Vagina (tissue), 2 donors: ENCODE data around the gene AMH.

ENCODE experiments used
- POLR2A ChIP-seq, 2 donors: fragments of 450-650 bp; IDR thresholded peaks; one replicate each; pipeline ENCODE4 v1.6.1; 2017; ENCODE audit warnings: antibody characterized with exemption in 2 of 2, mild to moderate bottlenecking in 2 of 2, moderate library complexity in 2 of 2
- POLR2AphosphoS5 ChIP-seq, 2 donors: sonication (generic); formaldehyde crosslinking; IDR thresholded peaks; one replicate each; pipeline ENCODE4 v1.9.0; 2017; ENCODE audit warnings: antibody characterized with exemption in 2 of 2, mild to moderate bottlenecking in 2 of 2, low read depth in 1 of 2; ENCODE audit not compliant: insufficient read depth in 1 of 2
- TF ChIP-seq, protein P1 (sequence below), 3 experiments: fragments of 450-650 bp in 2 of 3; fragments of 200-600 bp in 1 of 3; sonication (generic) in 1 of 3; IDR thresholded peaks; one replicate each; pipeline ENCODE4 v1.5.1; 2017 to 2019; ENCODE audit warnings: antibody characterized with exemption in 3 of 3, mild to moderate bottlenecking in 2 of 3, moderate library complexity in 2 of 3

DNA sequence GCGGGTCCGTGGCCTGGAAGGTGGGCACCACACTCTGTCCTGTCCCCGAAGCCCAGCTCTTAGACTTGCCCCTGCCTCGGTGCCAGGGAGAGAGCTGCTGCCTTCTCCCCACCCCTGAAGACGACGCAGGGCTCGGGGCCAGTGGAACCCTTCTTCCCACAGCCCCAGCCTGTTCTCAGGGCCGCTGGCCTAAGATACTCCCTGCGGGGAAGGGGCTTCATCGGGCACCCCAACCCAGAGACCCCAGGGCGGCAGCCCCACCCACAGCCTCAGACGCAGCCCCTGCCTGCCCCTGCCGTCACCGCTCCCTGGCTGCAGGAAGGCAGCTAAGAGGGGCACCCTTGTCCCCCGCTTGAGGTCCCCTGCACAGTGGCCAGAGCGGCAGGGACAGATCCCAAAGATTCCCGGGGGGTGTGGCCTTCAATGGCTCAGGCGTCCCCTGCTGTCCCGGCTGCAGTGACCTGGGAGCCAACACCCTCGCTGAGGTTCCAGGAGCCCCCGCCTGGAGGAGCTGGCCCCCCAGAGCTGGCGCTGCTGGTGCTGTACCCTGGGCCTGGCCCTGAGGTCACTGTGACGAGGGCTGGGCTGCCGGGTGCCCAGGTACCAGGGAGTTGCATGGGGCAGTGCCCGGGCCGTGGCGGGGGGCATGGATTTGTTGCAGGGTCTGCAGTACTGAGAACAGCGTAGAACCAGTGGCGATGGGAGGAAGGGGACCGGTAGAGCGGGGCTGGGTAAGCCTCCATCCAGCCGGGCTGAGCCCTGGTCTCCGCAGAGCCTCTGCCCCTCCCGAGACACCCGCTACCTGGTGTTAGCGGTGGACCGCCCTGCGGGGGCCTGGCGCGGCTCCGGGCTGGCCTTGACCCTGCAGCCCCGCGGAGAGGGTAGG, 1.0 kb downstream of the AMH start:
- TF ChIP-seq, protein P1, sequence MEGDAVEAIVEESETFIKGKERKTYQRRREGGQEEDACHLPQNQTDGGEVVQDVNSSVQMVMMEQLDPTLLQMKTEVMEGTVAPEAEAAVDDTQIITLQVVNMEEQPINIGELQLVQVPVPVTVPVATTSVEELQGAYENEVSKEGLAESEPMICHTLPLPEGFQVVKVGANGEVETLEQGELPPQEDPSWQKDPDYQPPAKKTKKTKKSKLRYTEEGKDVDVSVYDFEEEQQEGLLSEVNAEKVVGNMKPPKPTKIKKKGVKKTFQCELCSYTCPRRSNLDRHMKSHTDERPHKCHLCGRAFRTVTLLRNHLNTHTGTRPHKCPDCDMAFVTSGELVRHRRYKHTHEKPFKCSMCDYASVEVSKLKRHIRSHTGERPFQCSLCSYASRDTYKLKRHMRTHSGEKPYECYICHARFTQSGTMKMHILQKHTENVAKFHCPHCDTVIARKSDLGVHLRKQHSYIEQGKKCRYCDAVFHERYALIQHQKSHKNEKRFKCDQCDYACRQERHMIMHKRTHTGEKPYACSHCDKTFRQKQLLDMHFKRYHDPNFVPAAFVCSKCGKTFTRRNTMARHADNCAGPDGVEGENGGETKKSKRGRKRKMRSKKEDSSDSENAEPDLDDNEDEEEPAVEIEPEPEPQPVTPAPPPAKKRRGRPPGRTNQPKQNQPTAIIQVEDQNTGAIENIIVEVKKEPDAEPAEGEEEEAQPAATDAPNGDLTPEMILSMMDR (IDR thresholded peaks at IDR 0.05), result no peak
- no peak for TF ChIP-seq POLR2AphosphoS5 (IDR thresholded peaks at IDR 0.05; ENCODE audit: insufficient read depth in 1 of 2, low read depth in 1 of 2)
- no peak for TF ChIP-seq POLR2A (IDR thresholded peaks at IDR 0.05)
